HFF-Myc (cell line): ENCODE measurements around the gene STON1.

ENCODE experiments used
- DNase-seq: peaks from one replicate; pipeline ENCODE4 v3.0.0-alpha.2; 2011; ENCODE audit warnings: low read depth; ENCODE audit errors: extremely low read depth
- H3K4me3 ChIP-seq: replicated peaks from 2 replicates; pipeline ENCODE4 v1.5.1; 2011; ENCODE audit warnings: low read depth, mild to moderate bottlenecking, control low read depth, low read length
- CTCF ChIP-seq: IDR thresholded peaks from 2 replicates; pipeline ENCODE4 v1.5.1; 2012; ENCODE audit warnings: mild to moderate bottlenecking, low read depth, low read length, control low read depth; ENCODE audit errors: missing control alignments

The STON1 gene

GRCh38 chr2:48496849-48497248 is 33.1 kb upstream of the STON1 start:
- no peak for DNase-seq
- no peak for TF ChIP-seq CTCF
- no peak overlapping the region for H3K4me3 ChIP-seq

- TF ChIP-seq CTCF = no peak
- no peak for DNase-seq
- no peak overlapping the region for H3K4me3 ChIP-seq
These were observed 25.2 kb upstream of the STON1 start for GRCh38 chr2:48504647-48505327.

GRCh38 chr2:48507111-48507510 is 22.8 kb upstream of the STON1 start:
- DNase-seq = no peak
- no peak for TF ChIP-seq CTCF
- H3K4me3 ChIP-seq = no peak overlapping the region

- TF ChIP-seq CTCF = no peak
- no peak for DNase-seq
- H3K4me3 ChIP-seq = no peak overlapping the region
These were observed 21.4 kb upstream of the STON1 start for GRCh38 chr2:48508461-48509124.

GRCh38 chr2:48510329-48510728 is 19.6 kb upstream of the STON1 start:
- H3K4me3 ChIP-seq = no peak overlapping the region
- no peak for DNase-seq
- no peak for TF ChIP-seq CTCF

GRCh38 chr2:48511849-48512470 is 18.0 kb upstream of the STON1 start:
- DNase-seq = no peak
- H3K4me3 ChIP-seq = no peak overlapping the region
- TF ChIP-seq CTCF = no peak
